DMS 273 (cell line): ENCODE results near the gene ADGRL3.
A peak's percentile ranks its signal among the peaks of the same experiment; 100 is the strongest.
"Not testable (repeated sequence)": the region's sequence is repeated elsewhere in the genome, so short reads cannot be mapped to it uniquely, and the experiment has no call there.

Source experiments
- DNase-seq: peaks from one replicate; lab custom pipeline; 2025; ENCODE audit not compliant: unreplicated experiment; lab: John Stamatoyannopoulos, UW

ADGRL3 gene

DNA sequence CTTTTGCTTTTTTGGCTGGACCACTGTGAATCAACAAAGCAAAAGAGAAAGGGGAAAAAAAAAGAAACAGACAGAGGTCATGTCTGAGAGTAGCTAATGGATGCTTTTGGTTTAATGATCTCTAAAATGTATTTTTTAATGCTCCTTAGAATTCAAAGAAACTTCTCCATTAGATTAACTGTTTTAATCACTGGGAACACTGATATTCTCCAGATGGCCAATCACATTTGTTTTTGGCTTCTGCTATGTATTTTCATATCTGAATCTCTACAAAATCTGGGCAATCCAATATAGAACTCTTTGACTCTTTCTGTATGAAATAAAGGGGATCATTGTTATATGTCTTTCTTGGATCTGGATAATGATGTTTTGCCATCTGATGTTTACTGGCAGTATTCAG is 278.2 kb downstream of the ADGRL3 start:
- DNase-seq, result no peak

DNA sequence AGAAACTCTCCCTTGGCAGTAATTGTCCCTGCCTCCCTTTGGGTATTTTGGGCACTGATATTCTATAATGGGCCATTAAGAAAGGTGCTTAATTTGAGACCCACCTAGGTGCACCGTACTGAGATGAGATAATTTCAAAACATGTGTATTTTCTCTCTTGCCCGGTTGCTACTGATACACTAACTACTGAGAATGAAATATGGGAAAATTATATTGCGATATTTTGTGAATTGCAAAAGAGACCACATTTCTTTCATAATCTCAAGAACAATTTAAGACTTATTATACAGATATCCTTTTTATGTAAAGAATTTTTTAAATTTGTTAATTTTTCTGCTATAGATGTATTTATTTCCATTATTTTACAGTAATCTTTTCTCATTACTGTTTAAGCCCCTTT is 284.9 kb downstream of the ADGRL3 start:
- DNase-seq, result no peak

DNA sequence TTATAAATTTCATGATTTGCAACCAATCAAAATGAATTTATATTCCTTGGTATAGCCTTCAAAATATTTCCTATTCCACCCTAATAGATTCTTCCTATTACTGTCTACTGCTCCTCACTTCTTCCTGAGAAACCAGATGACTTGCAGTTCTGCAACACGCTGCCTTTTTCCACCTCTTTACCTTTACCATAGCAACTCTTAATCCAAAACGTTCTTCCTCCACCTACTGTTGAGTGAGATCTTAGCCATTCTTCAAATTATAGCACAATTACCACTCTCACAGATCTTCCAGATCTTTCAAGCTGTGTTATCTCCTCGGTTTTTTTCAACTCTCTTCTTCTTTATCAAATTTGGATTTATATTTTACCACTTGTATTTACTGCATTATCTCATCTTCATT is 289.8 kb downstream of the ADGRL3 start:
- DNase-seq, result no peak

DNA sequence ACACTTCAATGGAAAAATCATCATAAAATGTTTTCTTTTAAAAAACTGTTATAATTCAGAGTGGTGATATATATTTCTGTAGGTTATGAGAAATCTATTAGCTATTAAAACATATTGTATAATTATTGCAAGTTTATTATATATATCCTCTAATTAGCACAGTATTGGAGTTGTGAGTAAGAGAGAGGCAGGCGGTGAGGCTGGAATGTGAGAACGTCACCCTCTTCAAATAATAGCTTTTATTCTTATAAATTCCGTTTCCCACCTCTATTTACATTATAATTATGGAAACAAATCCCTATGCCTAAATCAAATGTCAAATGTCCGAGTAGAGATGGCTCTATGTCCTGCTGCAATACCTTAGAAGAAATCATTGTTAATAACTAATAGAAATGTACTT is 292.9 kb downstream of the ADGRL3 start:
- DNase-seq, result no peak

- DNase-seq, result no peak
These were observed 293.3 kb downstream of the ADGRL3 start for GRCh38 chr4:61493470-61493869.

DNA sequence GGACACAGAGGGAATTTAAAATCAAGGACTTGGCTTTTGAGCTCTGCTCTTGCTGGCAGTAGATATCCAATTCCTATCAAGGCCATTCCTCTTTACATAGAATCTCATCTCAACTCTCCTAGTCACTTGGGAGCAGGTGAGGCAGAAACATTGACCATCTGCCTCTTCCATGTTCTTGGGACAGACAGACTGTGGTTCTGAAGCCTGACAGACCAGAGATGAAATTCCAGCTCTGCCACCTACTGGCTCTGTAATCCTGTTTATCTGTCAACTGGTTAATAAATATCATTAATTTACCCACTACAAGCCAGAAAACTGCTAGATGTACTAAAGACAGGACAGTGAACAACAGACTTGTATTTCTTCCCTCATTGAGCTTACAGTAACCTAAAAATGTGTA is 300.8 kb downstream of the ADGRL3 start:
- peak; percentile 70 for DNase-seq

DNA sequence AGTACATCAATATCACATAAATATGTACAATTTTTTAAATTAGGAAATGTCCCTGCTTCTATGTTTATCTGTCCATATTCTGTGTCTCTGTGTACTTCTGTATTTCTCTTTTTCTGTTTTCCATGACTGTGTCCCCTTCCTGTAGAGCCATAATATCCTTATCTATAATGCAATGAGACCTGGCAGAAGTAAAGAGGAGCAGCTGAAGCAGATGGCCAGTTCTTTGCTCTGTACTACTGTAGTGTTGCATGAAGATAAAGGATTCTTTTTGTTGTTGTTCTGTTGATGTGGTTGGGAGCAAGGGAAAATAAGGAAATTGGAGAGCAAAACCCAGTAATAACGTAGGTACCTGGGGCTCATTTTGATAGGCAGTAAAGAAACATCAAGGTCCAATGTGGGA is 301.7 kb downstream of the ADGRL3 start:
- DNase-seq, result peak; percentile 3

GRCh38 chr4:61505773-61506685 is 305.9 kb downstream of the ADGRL3 start:
- DNase-seq, result no peak

DNA sequence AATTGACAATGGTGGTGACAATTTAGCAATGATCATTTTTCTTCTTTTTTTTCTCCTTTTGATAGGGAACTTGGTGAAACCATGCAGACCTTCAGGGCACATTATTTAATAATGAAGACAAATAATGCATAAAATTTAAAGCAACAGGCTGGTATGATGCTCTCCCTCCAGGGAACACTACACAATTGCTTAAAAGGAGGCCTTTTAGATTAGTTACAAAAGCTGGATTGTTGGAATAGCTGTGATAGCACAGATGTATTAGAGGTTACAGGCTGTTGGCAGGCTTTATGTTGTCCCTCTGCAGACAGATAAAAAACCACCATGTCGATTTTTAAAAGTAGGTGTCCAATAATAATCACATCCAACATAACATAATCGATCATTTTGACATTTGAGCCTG is 307.0 kb downstream of the ADGRL3 start:
- DNase-seq, result no peak

GRCh38 chr4:61509721-61510241 is 309.7 kb downstream of the ADGRL3 start:
- DNase-seq, result not testable (repeated sequence)

- no peak for DNase-seq
These were observed 311.8 kb downstream of the ADGRL3 start for GRCh38 chr4:61511716-61512488.

- no peak for DNase-seq
These were observed 314.9 kb downstream of the ADGRL3 start for GRCh38 chr4:61514991-61515390.

- DNase-seq, result no peak
These were observed 317.0 kb downstream of the ADGRL3 start for GRCh38 chr4:61517144-61517543.

- DNase-seq, result no peak
These were observed 320.0 kb downstream of the ADGRL3 start for GRCh38 chr4:61520166-61520565.

DNA sequence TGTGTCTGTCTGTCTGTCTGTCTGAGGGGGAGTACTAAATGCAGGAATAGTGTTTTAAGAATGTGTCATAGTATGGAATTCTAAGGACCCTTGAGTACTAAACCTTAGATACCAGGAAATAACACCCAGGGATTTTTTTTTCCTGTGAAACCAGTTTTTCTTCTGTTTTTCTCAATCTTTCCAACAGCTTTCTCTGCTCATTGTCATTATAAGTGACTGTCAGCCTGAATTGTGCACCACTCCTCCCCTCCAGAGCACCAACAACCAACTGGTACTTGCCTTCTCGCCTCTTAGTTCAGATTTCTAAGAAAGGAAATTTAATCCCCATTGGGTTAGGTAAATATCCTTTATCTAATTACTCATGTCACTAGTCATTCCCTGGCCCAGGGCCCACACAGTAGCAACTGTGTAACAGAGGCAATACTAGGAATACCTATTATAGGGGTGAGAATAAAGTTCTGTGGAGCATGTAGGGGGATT is 320.6 kb downstream of the ADGRL3 start:
- DNase-seq, result peak; percentile 13

- no peak for DNase-seq
These were observed 321.3 kb downstream of the ADGRL3 start for GRCh38 chr4:61521451-61521850.

- no peak for DNase-seq
These were observed 322.2 kb downstream of the ADGRL3 start for GRCh38 chr4:61522312-61522711.

- DNase-seq, result no peak
These were observed 327.8 kb downstream of the ADGRL3 start for GRCh38 chr4:61527888-61528287.

GRCh38 chr4:61528595-61528994 is 328.5 kb downstream of the ADGRL3 start:
- no peak for DNase-seq

- DNase-seq, result no peak
These were observed 331.1 kb downstream of the ADGRL3 start for GRCh38 chr4:61531188-61531587.

DNA sequence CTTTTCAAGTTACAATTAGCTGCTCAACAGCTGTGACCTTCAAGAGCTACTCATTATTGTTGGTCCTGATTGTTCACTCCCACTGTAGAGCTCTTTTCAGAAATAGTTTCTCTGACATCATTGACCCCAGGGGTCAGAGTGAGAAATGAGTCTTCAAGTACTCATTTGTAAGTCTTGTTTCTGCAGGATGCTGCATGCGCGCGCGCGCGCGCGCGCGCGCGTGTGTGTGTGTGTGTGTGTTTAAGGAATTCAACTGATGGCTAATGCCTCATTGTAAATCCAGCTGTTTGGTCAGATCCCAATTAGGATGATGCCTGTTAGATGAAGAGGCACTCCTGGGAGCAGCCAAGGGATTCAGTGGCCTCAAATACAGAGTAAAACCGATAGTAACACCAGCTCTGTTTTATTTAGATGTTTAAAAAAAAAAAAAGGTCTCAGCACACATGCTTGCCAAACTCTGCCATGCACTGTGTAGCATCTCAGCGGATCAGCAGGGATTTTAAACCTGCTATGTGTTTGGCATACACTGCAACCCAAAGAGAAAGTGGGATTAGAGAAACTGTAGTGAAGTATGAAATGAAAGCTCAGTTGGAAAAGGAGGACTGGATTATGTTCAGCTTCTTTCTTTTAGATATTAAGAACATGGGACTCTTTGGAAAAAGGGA is 332.3 kb downstream of the ADGRL3 start:
- DNase-seq, result no peak
